K562 (cell line): ENCODE data around the gene OVCH2. TPM values are rescaled to one million over a fixed set of nuclear protein-coding genes. Genes with fewer than 3 reads are reported as not detected.

Source experiments
- ATAC-seq: fragments of 200-7000 bp; cut with Tn5 transposase; 3 replicates; pipeline ENCODE4 v1.9.1; 2020; ENCODE audit warnings: moderate library complexity
- BruUV-seq: library from RNA; stranded (reverse); fragments of 400-500 nt; replicated peaks from 2 replicates; lab custom pipeline; 2021; lab: Mats Ljungman, UMichigan
- CTCF ChIA-PET: fragments of 300-600 bp; formaldehyde crosslinking; extraction: SDS; loops from one replicate; lab custom pipeline; 2021; ENCODE audit warnings: low intra/inter-chr PET ratio; lab: Yijun Ruan, JAX
- POLR2A ChIA-PET: fragments of 300-600, 350-650 bp; sonication (Branson Sonifier 250); formaldehyde crosslinking; extraction: SDS; loops from one replicate; lab custom pipeline; 2021; ENCODE audit warnings: antibody characterized with exemption, inconsistent platforms; lab: Yijun Ruan, JAX
- DNase-seq, 4 experiments: peaks; one replicate each; pipeline versions ENCODE4 v3.0.0 to v3.0.0-alpha.2; 2011 to 2018; ENCODE audit warnings: low spot score in 3 of 4, mixed read lengths in 3 of 4; ENCODE audit errors: extremely low read depth in 1 of 4
- FAIRE-seq: peaks from 2 replicates; lab custom pipeline; 2011; peaks lifted over from hg19 to GRCh38; lab: Jason Lieb, UNC
- H2AFZ ChIP-seq: 2 replicates; pipeline ENCODE4 v1.6.0; 2011; ENCODE audit warnings: low read depth, low read length, control low read depth, inconsistent platforms
- H3K27ac ChIP-seq: fragments of 200-600 bp; 3 replicates; pipeline ENCODE4 v1.8.0; 2011; ENCODE audit warnings: low read depth, mild to moderate bottlenecking, control low read depth, inconsistent platforms, low read length, moderate library complexity, mixed read lengths; ENCODE audit errors: extremely low read depth
- H3K27me3 ChIP-seq, 2 experiments: fragments of 300-600 bp in 1 of 2; 2 replicates in 1 of 2; 3 replicates in 1 of 2; pipeline versions ENCODE4 v1.6.0 to v1.8.0; 2011; ENCODE audit warnings: inconsistent platforms in 2 of 2, low read length in 2 of 2, mild to moderate bottlenecking in 1 of 2, mixed read lengths in 1 of 2, moderate library complexity in 1 of 2; ENCODE audit not compliant: control insufficient read depth in 2 of 2, insufficient read depth in 2 of 2
- H3K36me3 ChIP-seq: fragments of 300-600 bp; 3 replicates; pipeline ENCODE4 v1.8.0; 2011; ENCODE audit warnings: mild to moderate bottlenecking, low read length, inconsistent platforms; ENCODE audit not compliant: control insufficient read depth, insufficient read depth
- H3K4me1 ChIP-seq, 2 experiments: fragments of 200-600 bp in 1 of 2; replicated peaks in 1 of 2; 2 replicates in 1 of 2; 3 replicates in 1 of 2; pipeline versions ENCODE4 v1.5.1 to v1.8.0; 2011; ENCODE audit warnings: inconsistent platforms in 2 of 2, low read length in 2 of 2, mild to moderate bottlenecking in 1 of 2, mixed read lengths in 1 of 2, moderate library complexity in 1 of 2; ENCODE audit not compliant: control insufficient read depth in 2 of 2, insufficient read depth in 2 of 2
- H3K4me2 ChIP-seq: 2 replicates; pipeline ENCODE4 v1.6.1; 2011; ENCODE audit warnings: low read length, control low read depth, inconsistent platforms, mixed read lengths; ENCODE audit not compliant: insufficient read depth
- H3K4me3 ChIP-seq: fragments of 200-600 bp; sonication (generic), shearing (Covaris generic); 2 replicates; pipeline ENCODE4 v1.5.1; 2016; ENCODE audit warnings: control low read depth, inconsistent platforms
- H3K79me2 ChIP-seq: fragments of 200-600 bp; 3 replicates; pipeline ENCODE4 v1.8.0; 2011; ENCODE audit warnings: low read length, inconsistent platforms; ENCODE audit not compliant: control insufficient read depth, insufficient read depth
- H3K9ac ChIP-seq, 2 experiments: 2 replicates each; pipeline versions ENCODE4 v1.6.0 to v1.6.1; 2011; ENCODE audit warnings: low read depth in 2 of 2, low read length in 2 of 2, control low read depth in 1 of 2, inconsistent platforms in 1 of 2, mild to moderate bottlenecking in 1 of 2, mixed read lengths in 1 of 2; ENCODE audit not compliant: insufficient read depth in 1 of 2
- H3K9me1 ChIP-seq: one replicate; pipeline ENCODE4 v1.6.0; 2011; ENCODE audit warnings: inconsistent platforms, mild to moderate bottlenecking, low read length, moderate library complexity; ENCODE audit not compliant: control insufficient read depth, insufficient read depth
- H3K9me3 ChIP-seq: replicated peaks from 2 replicates; pipeline ENCODE4 v1.5.1; 2011; ENCODE audit warnings: low read depth, low read length, inconsistent platforms; ENCODE audit not compliant: control insufficient read depth, insufficient read depth
- H4K20me1 ChIP-seq: replicated peaks from 2 replicates; pipeline ENCODE4 v1.6.1; 2011; ENCODE audit warnings: low read length, inconsistent platforms, mixed read lengths; ENCODE audit not compliant: control insufficient read depth, insufficient read depth
- ATF7 ChIP-seq: fragments of 450-650 bp; IDR thresholded peaks from 2 replicates; pipeline ENCODE4 v1.7.1; 2014; ENCODE audit warnings: mild to moderate bottlenecking, moderate library complexity
- CBX5 ChIP-seq: IDR thresholded peaks from 2 replicates; pipeline ENCODE4 v1.6.1; 2014; ENCODE audit warnings: low read depth, borderline replicate concordance
- CEBPB ChIP-seq: fragments of 450-650 bp; IDR thresholded peaks from 2 replicates; pipeline ENCODE4 v1.6.1; 2016; ENCODE audit warnings: missing genetic modification characterization, missing compliant biosample characterization
- CTBP1 ChIP-seq: fragments of 450-650 bp; IDR thresholded peaks from 2 replicates; pipeline ENCODE4 v1.6.1; 2016; ENCODE audit warnings: borderline replicate concordance
- FOXM1 ChIP-seq, 2 experiments: fragments of 450-650 bp in 1 of 2; sonication (generic) in 1 of 2; formaldehyde crosslinking in 1 of 2; IDR thresholded peaks; 2 replicates each; pipeline versions ENCODE4 v1.6.1 to v1.9.0; 2017 to 2022; ENCODE audit warnings: low read depth in 2 of 2, mild to moderate bottlenecking in 2 of 2, missing genetic modification reagents in 1 of 2, moderate library complexity in 1 of 2
- GATA2 ChIP-seq: sonication (generic); formaldehyde crosslinking; IDR thresholded peaks from 2 replicates; pipeline ENCODE4 v1.4.0; 2020; ENCODE audit warnings: mild to moderate bottlenecking, missing genetic modification reagents
- HDAC2 ChIP-seq: fragments of 450-650 bp; IDR thresholded peaks from 2 replicates; pipeline ENCODE4 v1.6.1; 2016; ENCODE audit warnings: mild to moderate bottlenecking
- MEIS2 ChIP-seq: fragments of 450-650 bp; IDR thresholded peaks from 2 replicates; pipeline ENCODE4 v1.6.1; 2014; ENCODE audit warnings: mild to moderate bottlenecking; ENCODE audit not compliant: partially characterized antibody
- MXI1 ChIP-seq: IDR thresholded peaks from 2 replicates; pipeline ENCODE4 v1.6.1; 2011; ENCODE audit warnings: low read depth, mild to moderate bottlenecking, improper control_type of control experiment, low read length
- NFE2L1 ChIP-seq: fragments of 450-650 bp; IDR thresholded peaks from 2 replicates; pipeline ENCODE4 v1.6.1; 2016; ENCODE audit warnings: missing genetic modification characterization, low read depth, mild to moderate bottlenecking, missing compliant biosample characterization, moderate library complexity, borderline replicate concordance
- RCOR1 ChIP-seq, 2 experiments: IDR thresholded peaks; 2 replicates each; pipeline ENCODE4 v1.6.1; 2012; ENCODE audit warnings: low read depth in 2 of 2, low read length in 2 of 2, borderline replicate concordance in 1 of 2, improper control_type of control experiment in 1 of 2
- RNF2 ChIP-seq: sonication (generic); IDR thresholded peaks from 2 replicates; pipeline ENCODE4 v1.6.1; 2016
- SOX6 ChIP-seq: fragments of 450-650 bp; IDR thresholded peaks from 2 replicates; pipeline ENCODE4 v1.6.1; 2014; ENCODE audit warnings: mild to moderate bottlenecking
- ZNF124 ChIP-seq: sonication (generic); formaldehyde crosslinking; IDR thresholded peaks from 2 replicates; pipeline ENCODE4 v1.8.1; 2022; ENCODE audit warnings: missing genetic modification reagents
- ZNF778 ChIP-seq: fragments of 450-650 bp; formaldehyde crosslinking; IDR thresholded peaks from 2 replicates; pipeline ENCODE4 v1.4.0; 2020; ENCODE audit warnings: mild to moderate bottlenecking, moderate library complexity
- WGBS: fragments of 100-300 bp; shearing (Covaris generic); methylation state at CpG from one replicate; pipeline ENCODE4 v1.1.6; 2016; ENCODE audit warnings: low coverage, mixed read lengths; ENCODE audit not compliant: insufficient coverage; ENCODE audit errors: missing lambda C conversion rate; 5-methylcytosine and 5-hydroxymethylcytosine counted together
- in situ Hi-C: fragments of 300-500 bp; cut with MboI; formaldehyde crosslinking; loops from 4 replicates; pipeline ENCODE4 v1.15.0; 2018; ENCODE audit warnings: inconsistent platforms, mixed read lengths
- intact Hi-C: fragments of 100-400 bp; cut with micrococcal nuclease; formaldehyde crosslinking; loops from 2 replicates; pipeline ENCODE4 v1.14.2; 2022
- polyA plus RNA-seq, 8 experiments: library from polyadenylated mRNA; depleted of rRNA in 4 of 8; stranded (reverse) in 5 of 8; unstranded in 3 of 8; fragments of >200 nt; fragmentation: Nextera tagmentation in 2 of 8; fragmentation: Illumina TruSeq in 1 of 8; extraction: Ambion mirVana in 2 of 8; extraction: Trizol in 1 of 8; gene quantifications; 2 replicates each; pipeline versions ENCODE4 v1.2.1 to v1.2.3, GENCODE V29; 2011 to 2014; ENCODE audit warnings: inconsistent platforms in 1 of 8, missing spikeins in 1 of 8
- total RNA-seq, 7 experiments: library from RNA; depleted of rRNA in 6 of 7; stranded (reverse); fragments of >200 nt in 6 of 7; fragmentation: Illumina TruSeq in 2 of 7; extraction: Trizol in 2 of 7; gene quantifications; 2 replicates each; pipeline versions ENCODE4 v1.2.1 to v1.2.3, GENCODE V29; 2011 to 2021; ENCODE audit warnings: low replicate concordance in 1 of 7
- TF ChIP-seq, protein P1 (sequence below): sonication (generic); formaldehyde crosslinking; IDR thresholded peaks from 2 replicates; pipeline ENCODE4 v1.4.0; 2020; ENCODE audit warnings: mild to moderate bottlenecking, missing genetic modification reagents
- TF ChIP-seq, protein P2 (sequence below): fragments of 450-650 bp; formaldehyde crosslinking; IDR thresholded peaks from 2 replicates; pipeline ENCODE4 v1.4.0; 2020; ENCODE audit warnings: mild to moderate bottlenecking
- TF ChIP-seq, protein P3 (sequence below): fragments of 250-450 bp; sonication (Bioruptor Pico); IDR thresholded peaks from 2 replicates; pipeline ENCODE4 v1.4.0; 2020
- TF ChIP-seq, protein P4 (sequence below): fragments of 450-650 bp; IDR thresholded peaks from 2 replicates; pipeline ENCODE4 v1.6.1; 2016

The OVCH2 gene
- total and polyA plus RNA-seq, 9 of the 15 experiments (the other 6 are each of a cell fraction or from before 2014, with no cell fraction given), result not detected

DNA sequence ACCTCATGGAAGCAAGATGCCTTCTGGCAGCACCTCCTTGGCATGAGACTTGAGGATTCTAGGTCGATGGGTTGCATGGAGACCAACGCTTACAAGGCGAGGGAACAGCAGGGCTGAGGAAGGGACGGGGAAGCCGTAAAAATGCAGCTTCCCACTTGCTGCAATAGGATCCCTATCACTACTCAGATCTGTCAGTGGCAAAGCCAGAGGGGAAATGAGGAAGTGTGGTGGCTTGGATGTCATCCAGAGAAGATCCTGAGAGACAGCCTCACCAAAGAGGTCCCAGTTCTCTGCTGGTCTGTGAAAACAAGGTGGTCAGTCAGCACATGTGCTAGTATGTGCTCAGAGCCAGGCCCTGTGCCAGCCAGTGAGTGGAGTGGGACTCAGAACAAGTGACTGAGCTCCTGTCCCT is 55.1 kb downstream of the OVCH2 start:
- in situ Hi-C loops (loop anchor here (5.0 to 25.0 kb wide), 2 partner anchors 79 to 564 kb away; partner anchors contain the start of gene RBMXL2), intact Hi-C loops (no loop called here)
- no peaks in the 10 kb centered on the region for H3K79me2 ChIP-seq
- CTCF ChIA-PET, result interaction anchor here (0.6 kb wide), 1 partner anchor 406 kb away, joined by 3 read pairs; no protein-coding TSS in a partner anchor
- DNase-seq, result peak in 1 of 4 experiments; percentile 20
- no peaks in the 10 kb centered on the region for H3K9me3 ChIP-seq
- no peak for FAIRE-seq
- H3K4me1 ChIP-seq, result peaks cover 9 to 10% of the 10 kb centered on the region in 2 experiments; a peak in 3 of 5 replicates
- H2AFZ ChIP-seq, result no peak overlapping the region
- H3K9me1 ChIP-seq, result no peaks in the 10 kb centered on the region
- H3K36me3 ChIP-seq, result no peaks in the 10 kb centered on the region
- BruUV-seq, result no TSS peak
- WGBS, result 2% methylated on average over 5 of the region's 5 CpGs
- H3K27me3 ChIP-seq, result peaks cover 0 to 24% of the 10 kb centered on the region in 2 experiments; a peak in 2 of 5 replicates
- no peaks in the 10 kb centered on the region; the same call in 1 of the 2 replicates for H4K20me1 ChIP-seq
- H3K27ac ChIP-seq, result no peak overlapping the region
- POLR2A ChIA-PET, result interaction anchor here (1.1 kb wide), 1 partner anchor 77 kb away, joined by 3 read pairs; no protein-coding TSS in a partner anchor
- H3K9ac ChIP-seq, result no peak overlapping the region
- peak; percentile 38 for ATAC-seq
- no peak overlapping the region for H3K4me2 ChIP-seq
- H3K4me3 ChIP-seq, result no peak overlapping the region
- TF ChIP-seq MEIS2, result peak; percentile 36
- TF ChIP-seq ZNF778 (CRISPR knock-in tag), result no peak
- 0 out of 2 replicates have a peak, but pooled peaks have one; percentile 23 for TF ChIP-seq ATF7
- TF ChIP-seq, protein P1, sequence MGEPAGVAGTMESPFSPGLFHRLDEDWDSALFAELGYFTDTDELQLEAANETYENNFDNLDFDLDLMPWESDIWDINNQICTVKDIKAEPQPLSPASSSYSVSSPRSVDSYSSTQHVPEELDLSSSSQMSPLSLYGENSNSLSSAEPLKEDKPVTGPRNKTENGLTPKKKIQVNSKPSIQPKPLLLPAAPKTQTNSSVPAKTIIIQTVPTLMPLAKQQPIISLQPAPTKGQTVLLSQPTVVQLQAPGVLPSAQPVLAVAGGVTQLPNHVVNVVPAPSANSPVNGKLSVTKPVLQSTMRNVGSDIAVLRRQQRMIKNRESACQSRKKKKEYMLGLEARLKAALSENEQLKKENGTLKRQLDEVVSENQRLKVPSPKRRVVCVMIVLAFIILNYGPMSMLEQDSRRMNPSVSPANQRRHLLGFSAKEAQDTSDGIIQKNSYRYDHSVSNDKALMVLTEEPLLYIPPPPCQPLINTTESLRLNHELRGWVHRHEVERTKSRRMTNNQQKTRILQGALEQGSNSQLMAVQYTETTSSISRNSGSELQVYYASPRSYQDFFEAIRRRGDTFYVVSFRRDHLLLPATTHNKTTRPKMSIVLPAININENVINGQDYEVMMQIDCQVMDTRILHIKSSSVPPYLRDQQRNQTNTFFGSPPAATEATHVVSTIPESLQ, result no peak
- TF ChIP-seq, protein P2, sequence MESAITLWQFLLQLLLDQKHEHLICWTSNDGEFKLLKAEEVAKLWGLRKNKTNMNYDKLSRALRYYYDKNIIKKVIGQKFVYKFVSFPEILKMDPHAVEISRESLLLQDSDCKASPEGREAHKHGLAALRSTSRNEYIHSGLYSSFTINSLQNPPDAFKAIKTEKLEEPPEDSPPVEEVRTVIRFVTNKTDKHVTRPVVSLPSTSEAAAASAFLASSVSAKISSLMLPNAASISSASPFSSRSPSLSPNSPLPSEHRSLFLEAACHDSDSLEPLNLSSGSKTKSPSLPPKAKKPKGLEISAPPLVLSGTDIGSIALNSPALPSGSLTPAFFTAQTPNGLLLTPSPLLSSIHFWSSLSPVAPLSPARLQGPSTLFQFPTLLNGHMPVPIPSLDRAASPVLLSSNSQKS (CRISPR knock-in tag), result no peak
- peak; percentile 69 for TF ChIP-seq CEBPB (tag)
- TF ChIP-seq, protein P3, sequence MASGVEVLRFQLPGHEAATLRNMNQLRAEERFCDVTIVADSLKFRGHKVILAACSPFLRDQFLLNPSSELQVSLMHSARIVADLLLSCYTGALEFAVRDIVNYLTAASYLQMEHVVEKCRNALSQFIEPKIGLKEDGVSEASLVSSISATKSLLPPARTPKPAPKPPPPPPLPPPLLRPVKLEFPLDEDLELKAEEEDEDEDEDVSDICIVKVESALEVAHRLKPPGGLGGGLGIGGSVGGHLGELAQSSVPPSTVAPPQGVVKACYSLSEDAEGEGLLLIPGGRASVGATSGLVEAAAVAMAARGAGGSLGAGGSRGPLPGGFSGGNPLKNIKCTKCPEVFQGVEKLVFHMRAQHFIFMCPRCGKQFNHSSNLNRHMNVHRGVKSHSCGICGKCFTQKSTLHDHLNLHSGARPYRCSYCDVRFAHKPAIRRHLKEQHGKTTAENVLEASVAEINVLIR (CRISPR knock-in tag), result no peak
- TF ChIP-seq SOX6, result 0 out of 2 replicates have a peak, but pooled peaks have one; percentile 17
- TF ChIP-seq RCOR1 (IDR thresholded peaks at IDR 0.05; ENCODE audit: borderline replicate concordance in 1 of 2, low read depth in 2 of 2, low read length in 2 of 2), result peak in 1 of 2 experiments; percentile 67; a peak in 2 of 4 replicates
- no peak for TF ChIP-seq NFE2L1
- TF ChIP-seq GATA2, result peak; percentile 79
- TF ChIP-seq CBX5, result no peak
- TF ChIP-seq HDAC2, result no peak
- TF ChIP-seq FOXM1 (IDR thresholded peaks at IDR 0.05; ENCODE audit: low read depth), result no peak
- TF ChIP-seq FOXM1 (CRISPR knock-in tag; IDR thresholded peaks at IDR 0.05; ENCODE audit: low read depth), result no peak
- peak; percentile 70; the same call in 1 of the 2 replicates for TF ChIP-seq CTBP1
- TF ChIP-seq RNF2, result peak; percentile 33; the same call in 1 of the 2 replicates
- TF ChIP-seq, protein P4, sequence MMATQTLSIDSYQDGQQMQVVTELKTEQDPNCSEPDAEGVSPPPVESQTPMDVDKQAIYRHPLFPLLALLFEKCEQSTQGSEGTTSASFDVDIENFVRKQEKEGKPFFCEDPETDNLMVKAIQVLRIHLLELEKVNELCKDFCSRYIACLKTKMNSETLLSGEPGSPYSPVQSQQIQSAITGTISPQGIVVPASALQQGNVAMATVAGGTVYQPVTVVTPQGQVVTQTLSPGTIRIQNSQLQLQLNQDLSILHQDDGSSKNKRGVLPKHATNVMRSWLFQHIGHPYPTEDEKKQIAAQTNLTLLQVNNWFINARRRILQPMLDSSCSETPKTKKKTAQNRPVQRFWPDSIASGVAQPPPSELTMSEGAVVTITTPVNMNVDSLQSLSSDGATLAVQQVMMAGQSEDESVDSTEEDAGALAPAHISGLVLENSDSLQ, result peak; percentile 70; the same call in 1 of the 2 replicates
- TF ChIP-seq ZNF124 (CRISPR knock-in tag), result no peak
- no peak for TF ChIP-seq MXI1
